Measurements from ENCODE around the gene DCTN3. TPM values are rescaled to one million over a fixed set of nuclear protein-coding genes. Genes with fewer than 3 reads are reported as not detected.

DCTN3 gene
- total and polyA plus RNA-seq, 2 donors (not counting 3 experiments of a cell fraction or from before 2014, with no cell fraction given), result 91.0 to 170 TPM

GRCh38 chr9:34585946-34586669, 34.2 kb downstream of the DCTN3 start:
- no TSS peak for BruUV-seq (replicated peaks)
- FAIRE-seq, result no peak

More at GRCh38 chr9:34585946-34586669, 34.2 kb downstream of the DCTN3 start:
- no peak for DNase-seq (ENCODE audit: low read depth, low spot score)
- H3K79me2 ChIP-seq (ENCODE audit: control insufficient read depth, insufficient read depth, low read length), result no peaks in the 10 kb centered on the region
- TF ChIP-seq CTCF (IDR thresholded peaks at IDR 0.05; ENCODE audit: extremely low read depth in 1 of 2, insufficient read depth in 1 of 2, low read depth in 1 of 2, low read length in 2 of 2) (no peak), MAX (IDR thresholded peaks at IDR 0.05; ENCODE audit: insufficient read depth, insufficient read length) (no peak), GATA2 (IDR thresholded peaks at IDR 0.05; ENCODE audit: insufficient read depth, insufficient read length, low read depth, low read length) (no peak), POLR2A (IDR thresholded peaks at IDR 0.05; ENCODE audit: low read depth, low read length) (no peak), EZH2 (IDR thresholded peaks at IDR 0.05; ENCODE audit: borderline replicate concordance, low read depth, low read length, severe bottlenecking) (no peak), FOS (IDR thresholded peaks at IDR 0.05; ENCODE audit: borderline replicate concordance, insufficient read depth, low read length) (no peak), MYC (IDR thresholded peaks at IDR 0.05; ENCODE audit: low read depth, low read length) (no peak), POLR2AphosphoS5 (IDR thresholded peaks at IDR 0.05; ENCODE audit: insufficient read depth, low read depth, low read length) (no peak), JUN (IDR thresholded peaks at IDR 0.05; ENCODE audit: borderline replicate concordance, insufficient read depth, insufficient read length, low read depth) (no peak)
- no peak overlapping the region for H2AFZ ChIP-seq (ENCODE audit: low read depth, low read length)
- intact Hi-C loops (cut with micrococcal nuclease) (no loop called here), dilution Hi-C loops (cut with MboI; ENCODE audit: extremely low pct_ligation_motif_present, low sequenced_read_pairs) (no loop called here)
- no peaks in the 10 kb centered on the region for H3K36me3 ChIP-seq (ENCODE audit: control insufficient read depth in 2 of 2, extremely low read depth in 1 of 2, insufficient read depth in 2 of 2, low read length in 2 of 2)
- no peak overlapping the region for H3K4me2 ChIP-seq (ENCODE audit: insufficient read depth, low read length)
- no peak overlapping the region for H3K4me3 ChIP-seq (replicated peaks in 1 of 3; ENCODE audit: insufficient read depth in 1 of 3, low read depth in 1 of 3, low read length in 3 of 3)
- H3K4me1 ChIP-seq (ENCODE audit: control insufficient read depth, extremely low read depth, insufficient read depth, low read length), result no peaks in the 10 kb centered on the region
- no peak overlapping the region for H3K9ac ChIP-seq (replicated peaks; ENCODE audit: extremely low read depth, insufficient read depth, low read length)
- H3K9me1 ChIP-seq (replicated peaks; ENCODE audit: control insufficient read depth, extremely low read depth, insufficient read depth, low read length), result no peaks in the 10 kb centered on the region
- H4K20me1 ChIP-seq (replicated peaks; ENCODE audit: control insufficient read depth, extremely low read depth, insufficient read depth, low read length), result no peaks in the 10 kb centered on the region
- no peak overlapping the region for H3K27ac ChIP-seq (ENCODE audit: insufficient read depth, low read depth, low read length)
- no peaks in the 10 kb centered on the region for H3K9me3 ChIP-seq (replicated peaks; ENCODE audit: control insufficient read depth, insufficient read depth, low read length)
- POLR2A ChIA-PET, result no interaction called here
- H3K27me3 ChIP-seq (ENCODE audit: control insufficient read depth in 2 of 2, insufficient read depth in 2 of 2, low read length in 2 of 2), result peaks cover 77 to 80% of the 10 kb centered on the region in 2 experiments
- CTCF ChIA-PET, result interaction anchor here (1.1 to 2.5 kb wide), 5 partner anchors 22 to 84 kb away, joined by 3 to 18 read pairs (median 4); no protein-coding TSS in a partner anchor
